Omental fat pad (tissue), 4 donors: ENCODE measurements around the gene SLC4A2. TPM values are rescaled to one million over a fixed set of nuclear protein-coding genes. Genes with fewer than 3 reads are reported as not detected.

Source experiments
- ATAC-seq: fragments of 150-250 bp; one replicate; pipeline ENCODE4 v1.9.1; 2016; ENCODE audit warnings: mild to moderate bottlenecking, moderate library complexity; ENCODE audit not compliant: low FRiP score
- DNase-seq: peaks from one replicate; pipeline ENCODE4 v3.0.0-alpha.2; 2019; ENCODE audit warnings: low spot score
- CTCF ChIP-seq, 3 donors: fragments of 450-650 bp; IDR thresholded peaks; one replicate each; pipeline ENCODE4 v1.5.1; 2016 to 2017; ENCODE audit warnings: antibody characterized with exemption in 3 of 3, mild to moderate bottlenecking in 3 of 3, moderate library complexity in 2 of 3
- total RNA-seq, 4 donors: library from RNA; depleted of rRNA; stranded (reverse); fragments of >200 nt; gene quantifications; one replicate each; pipeline ENCODE4 v1.1.0, GENCODE V29; 2016

Gene SLC4A2
- total RNA-seq, 4 donors from 2014 or later = 115 to 126 (median 118) TPM

DNA sequence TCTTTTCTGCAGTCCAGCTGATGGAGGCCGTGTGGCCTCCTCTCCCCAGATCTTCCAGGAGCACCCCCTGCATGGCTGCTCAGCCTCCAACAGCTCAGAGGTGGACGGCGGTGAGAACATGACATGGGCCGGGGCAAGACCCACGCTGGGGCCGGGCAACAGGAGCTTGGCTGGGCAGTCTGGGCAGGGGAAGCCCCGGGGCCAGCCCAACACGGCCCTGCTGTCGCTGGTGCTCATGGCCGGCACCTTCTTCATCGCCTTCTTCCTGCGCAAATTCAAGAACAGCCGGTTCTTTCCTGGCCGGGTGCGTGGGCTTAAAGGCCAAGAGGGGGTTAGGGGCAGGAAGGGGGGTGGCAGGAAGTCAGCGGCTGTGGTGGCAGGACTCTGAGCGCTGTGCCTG is 14.6 kb downstream of the SLC4A2 start:
- DNase-seq (no peak), ATAC-seq (no peak)
- TF ChIP-seq CTCF (IDR thresholded peaks at IDR 0.05) = no peak

GRCh38 chr7:151074817-151075661 is 15.7 kb downstream of the SLC4A2 start:
- no peak for ATAC-seq
- no peak for DNase-seq

DNA sequence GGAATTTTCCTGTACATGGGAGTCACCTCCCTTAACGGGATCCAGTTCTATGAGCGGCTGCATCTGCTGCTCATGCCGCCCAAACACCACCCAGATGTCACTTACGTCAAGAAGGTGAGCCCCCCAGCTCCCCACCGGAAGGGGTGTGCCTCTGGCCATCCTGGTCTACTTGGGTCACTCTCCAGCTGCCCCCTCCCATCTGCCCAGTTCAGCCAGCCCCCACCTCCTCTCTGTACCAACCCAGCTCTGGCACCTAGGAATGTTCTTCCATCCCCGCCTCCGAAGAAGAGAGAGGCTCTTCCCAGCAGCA is 16.2 kb downstream of the SLC4A2 start:
- DNase-seq (no peak), ATAC-seq (no peak)
- TF ChIP-seq CTCF (IDR thresholded peaks at IDR 0.05) = no peak

More at GRCh38 chr7:151074817-151075661, 15.7 kb downstream of the SLC4A2 start:
- TF ChIP-seq CTCF (IDR thresholded peaks at IDR 0.05) = no peak

DNA sequence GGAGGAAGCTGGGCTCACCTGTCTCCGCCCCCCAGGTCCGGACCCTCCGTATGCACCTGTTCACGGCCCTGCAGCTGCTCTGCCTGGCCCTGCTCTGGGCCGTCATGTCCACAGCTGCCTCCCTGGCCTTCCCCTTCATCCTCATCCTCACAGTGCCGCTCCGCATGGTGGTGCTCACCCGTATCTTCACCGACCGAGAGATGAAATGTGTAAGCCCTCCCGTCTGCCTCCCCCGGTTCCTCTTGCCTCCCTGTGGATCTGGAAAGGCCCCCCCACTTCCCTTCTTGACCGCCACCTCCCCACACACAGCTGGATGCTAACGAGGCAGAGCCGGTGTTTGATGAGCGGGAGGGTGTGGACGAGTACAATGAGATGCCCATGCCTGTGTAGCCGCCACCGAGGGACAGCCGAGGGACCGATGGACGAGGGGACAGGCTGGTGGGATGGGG is 16.6 kb downstream of the SLC4A2 start:
- no peak for TF ChIP-seq CTCF (IDR thresholded peaks at IDR 0.05)
- no peak for DNase-seq
- no peak for ATAC-seq

DNA sequence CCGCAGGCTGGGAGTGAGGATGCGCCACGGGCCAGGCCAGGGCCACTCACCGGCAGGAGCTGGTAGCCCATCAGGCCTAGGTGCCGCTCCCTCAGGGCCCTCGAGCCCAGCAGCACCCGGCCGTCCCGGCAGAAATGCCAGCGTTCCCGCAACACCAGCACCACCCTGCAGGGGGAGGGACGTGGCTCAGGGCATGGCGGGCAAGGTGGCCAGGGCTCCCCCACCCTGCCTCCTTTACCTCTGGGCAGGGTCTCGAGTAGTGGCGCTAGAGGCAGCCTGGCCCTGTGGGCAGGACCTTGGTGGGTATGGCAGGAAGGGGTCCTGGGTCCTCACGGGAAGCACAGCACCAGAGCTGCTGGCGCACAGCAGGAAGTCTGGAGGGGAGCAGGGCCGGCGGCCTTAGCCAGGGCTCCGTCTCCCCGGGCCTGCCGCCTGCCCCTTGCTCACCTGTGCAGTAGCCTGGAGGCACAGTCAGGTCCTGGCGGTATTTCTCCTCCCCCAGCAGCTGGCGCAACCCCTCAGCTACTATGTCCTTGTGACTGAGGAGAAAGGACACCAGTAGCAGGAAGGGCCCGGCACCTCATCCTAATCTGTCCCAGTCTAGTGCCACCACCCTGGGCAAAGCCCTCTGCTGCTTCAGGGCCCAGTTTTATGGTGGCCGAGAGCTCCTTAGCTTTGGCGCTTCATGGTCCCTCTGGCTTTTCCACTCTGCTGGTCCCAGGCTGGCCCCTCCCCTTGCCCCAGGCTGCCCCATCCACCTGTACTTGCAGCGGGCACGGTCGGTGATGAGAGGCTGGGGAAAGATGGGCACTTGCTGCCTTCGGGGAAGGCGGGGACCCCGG is 17.7 kb downstream of the SLC4A2 start:
- ATAC-seq = no peak
- no peak for TF ChIP-seq CTCF (IDR thresholded peaks at IDR 0.05)
- DNase-seq = no peak

DNA sequence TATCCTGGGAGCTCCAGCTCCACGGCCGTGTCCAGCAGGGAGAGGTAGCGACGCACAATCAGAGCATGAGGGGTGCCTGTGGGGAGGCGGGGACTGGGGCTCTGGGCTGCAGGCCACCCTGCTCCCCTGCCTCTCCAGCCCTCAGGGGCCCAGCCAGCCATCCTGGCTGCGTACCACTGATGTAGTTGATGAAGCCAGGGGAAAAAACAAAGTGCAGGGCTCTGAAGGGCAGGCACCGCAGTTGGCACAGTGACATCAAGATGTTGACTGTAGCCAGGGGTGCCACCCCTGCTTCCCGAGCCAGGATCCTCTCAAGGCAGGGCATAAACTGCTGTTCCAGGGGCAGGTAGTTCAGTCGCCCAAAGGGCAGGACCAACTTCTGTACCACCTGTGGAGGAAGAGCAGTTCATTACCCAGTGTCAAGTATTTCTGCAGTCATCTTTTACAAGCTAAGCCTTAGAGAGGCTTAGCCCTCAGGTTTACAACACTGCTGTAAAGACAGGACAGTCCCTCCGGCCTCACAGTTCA is 18.4 kb downstream of the SLC4A2 start:
- DNase-seq (no peak), ATAC-seq (no peak)
- no peak for TF ChIP-seq CTCF (IDR thresholded peaks at IDR 0.05)
